ENCODE results near the gene VPS39.

VPS39 gene

GRCh38 chr15:42166225-42166940 lies 41.7 kb downstream of the VPS39 start:
- ChIA-PET POLR2A (no interaction called here), CTCF (no interaction called here)
- DNase-seq (ENCODE audit: extremely low spot score) = no peak
- TF ChIP-seq FOXA1 (IDR thresholded peaks at IDR 0.05) (no peak), ARNT (IDR thresholded peaks at IDR 0.05) (no peak), SP1 (IDR thresholded peaks at IDR 0.05) (no peak), TARDBP (IDR thresholded peaks at IDR 0.05) (no peak), ZNF384 (IDR thresholded peaks at IDR 0.05) (no peak), NFRKB (IDR thresholded peaks at IDR 0.05) (no peak), FOXK2 (IDR thresholded peaks at IDR 0.05) (no peak), CTBP1 (IDR thresholded peaks at IDR 0.05; ENCODE audit: borderline replicate concordance) (no peak), ELF4 (IDR thresholded peaks at IDR 0.05) (no peak), PKNOX1 (IDR thresholded peaks at IDR 0.05) (no peak), FOXM1 (IDR thresholded peaks at IDR 0.05; ENCODE audit: borderline replicate concordance) (no peak), HDGF (IDR thresholded peaks at IDR 0.05; ENCODE audit: borderline replicate concordance) (no peak), LEF1 (IDR thresholded peaks at IDR 0.05; ENCODE audit: borderline replicate concordance) (no peak), SUZ12 (IDR thresholded peaks at IDR 0.05) (no peak), L3MBTL2 (conservative IDR thresholded peaks at IDR 0.05) (no peak), BHLHE40 (IDR thresholded peaks at IDR 0.05; ENCODE audit: borderline replicate concordance) (no peak)

- TF ChIP-seq FOXM1 (IDR thresholded peaks at IDR 0.05; ENCODE audit: borderline replicate concordance) (no peak), L3MBTL2 (conservative IDR thresholded peaks at IDR 0.05) (no peak), PKNOX1 (IDR thresholded peaks at IDR 0.05) (no peak), ELF4 (IDR thresholded peaks at IDR 0.05) (no peak), HDGF (IDR thresholded peaks at IDR 0.05; ENCODE audit: borderline replicate concordance) (no peak), ZNF384 (IDR thresholded peaks at IDR 0.05) (no peak), SP1 (IDR thresholded peaks at IDR 0.05) (no peak), SUZ12 (IDR thresholded peaks at IDR 0.05) (no peak), TARDBP (IDR thresholded peaks at IDR 0.05) (no peak), LEF1 (IDR thresholded peaks at IDR 0.05; ENCODE audit: borderline replicate concordance) (no peak), BHLHE40 (IDR thresholded peaks at IDR 0.05; ENCODE audit: borderline replicate concordance) (no peak), FOXK2 (IDR thresholded peaks at IDR 0.05) (no peak), NFRKB (IDR thresholded peaks at IDR 0.05) (no peak), ARNT (IDR thresholded peaks at IDR 0.05) (no peak), FOXA1 (IDR thresholded peaks at IDR 0.05) (no peak), CTBP1 (IDR thresholded peaks at IDR 0.05; ENCODE audit: borderline replicate concordance) (no peak)
- CTCF ChIA-PET = no interaction called here
- POLR2A ChIA-PET = no interaction called here
Observed at GRCh38 chr15:42165106-42165505, 43.0 kb downstream of the VPS39 start.

GRCh38 chr15:42163947-42164550 lies 44.1 kb downstream of the VPS39 start:
- DNase-seq (ENCODE audit: extremely low spot score) = no peak
- POLR2A ChIA-PET = no interaction called here

More at GRCh38 chr15:42165106-42165505, 43.0 kb downstream of the VPS39 start:
- DNase-seq (ENCODE audit: extremely low spot score) = no peak

GRCh38 chr15:42163291-42163690 lies 44.8 kb downstream of the VPS39 start:
- DNase-seq (ENCODE audit: extremely low spot score) = no peak
- ChIA-PET CTCF (no interaction called here), POLR2A (no interaction called here)
- no peak for TF ChIP-seq PKNOX1 (IDR thresholded peaks at IDR 0.05)
- no peak for TF ChIP-seq SP1 (IDR thresholded peaks at IDR 0.05)
- TF ChIP-seq BHLHE40 (IDR thresholded peaks at IDR 0.05; ENCODE audit: borderline replicate concordance) = no peak
- no peak for TF ChIP-seq ARNT (IDR thresholded peaks at IDR 0.05)
- TF ChIP-seq ZNF384 (IDR thresholded peaks at IDR 0.05) = no peak
- TF ChIP-seq LEF1 (IDR thresholded peaks at IDR 0.05; ENCODE audit: borderline replicate concordance) = no peak
- TF ChIP-seq FOXK2 (IDR thresholded peaks at IDR 0.05) = no peak
- TF ChIP-seq HDGF (IDR thresholded peaks at IDR 0.05; ENCODE audit: borderline replicate concordance) = no peak
- no peak for TF ChIP-seq TARDBP (IDR thresholded peaks at IDR 0.05)
- no peak for TF ChIP-seq L3MBTL2 (conservative IDR thresholded peaks at IDR 0.05)
- no peak for TF ChIP-seq FOXA1 (IDR thresholded peaks at IDR 0.05)
- TF ChIP-seq FOXM1 (IDR thresholded peaks at IDR 0.05; ENCODE audit: borderline replicate concordance) = no peak
- no peak for TF ChIP-seq ELF4 (IDR thresholded peaks at IDR 0.05)

More at GRCh38 chr15:42163947-42164550, 44.1 kb downstream of the VPS39 start:
- CTCF ChIA-PET = no interaction called here
- TF ChIP-seq ZNF384 (IDR thresholded peaks at IDR 0.05) (no peak), PKNOX1 (IDR thresholded peaks at IDR 0.05) (no peak), FOXM1 (IDR thresholded peaks at IDR 0.05; ENCODE audit: borderline replicate concordance) (no peak), SUZ12 (IDR thresholded peaks at IDR 0.05) (no peak), LEF1 (IDR thresholded peaks at IDR 0.05; ENCODE audit: borderline replicate concordance) (no peak), BHLHE40 (IDR thresholded peaks at IDR 0.05; ENCODE audit: borderline replicate concordance) (no peak), FOXK2 (IDR thresholded peaks at IDR 0.05) (no peak), L3MBTL2 (conservative IDR thresholded peaks at IDR 0.05) (no peak), ELF4 (IDR thresholded peaks at IDR 0.05) (no peak), TARDBP (IDR thresholded peaks at IDR 0.05) (no peak), SP1 (IDR thresholded peaks at IDR 0.05) (no peak), FOXA1 (IDR thresholded peaks at IDR 0.05) (no peak), NFRKB (IDR thresholded peaks at IDR 0.05) (no peak), ARNT (IDR thresholded peaks at IDR 0.05) (no peak), CTBP1 (IDR thresholded peaks at IDR 0.05; ENCODE audit: borderline replicate concordance) (no peak), HDGF (IDR thresholded peaks at IDR 0.05; ENCODE audit: borderline replicate concordance) (no peak)

GRCh38 chr15:42160136-42160535 lies 48.0 kb downstream of the VPS39 start:
- TF ChIP-seq FOXM1 (IDR thresholded peaks at IDR 0.05; ENCODE audit: borderline replicate concordance) = no peak
- no peak for TF ChIP-seq TARDBP (IDR thresholded peaks at IDR 0.05)
- no peak for TF ChIP-seq SUZ12 (IDR thresholded peaks at IDR 0.05)
- no peak for TF ChIP-seq BHLHE40 (IDR thresholded peaks at IDR 0.05; ENCODE audit: borderline replicate concordance)
- no peak for TF ChIP-seq NFRKB (IDR thresholded peaks at IDR 0.05)
- TF ChIP-seq FOXK2 (IDR thresholded peaks at IDR 0.05) = no peak
- no peak for TF ChIP-seq CTBP1 (IDR thresholded peaks at IDR 0.05; ENCODE audit: borderline replicate concordance)
- TF ChIP-seq FOXA1 (IDR thresholded peaks at IDR 0.05) = no peak
- TF ChIP-seq ZNF384 (IDR thresholded peaks at IDR 0.05) = no peak
- TF ChIP-seq HDGF (IDR thresholded peaks at IDR 0.05; ENCODE audit: borderline replicate concordance) = no peak
- no peak for TF ChIP-seq SP1 (IDR thresholded peaks at IDR 0.05)
- no peak for TF ChIP-seq L3MBTL2 (conservative IDR thresholded peaks at IDR 0.05)
- ChIA-PET CTCF (no interaction called here), POLR2A (no interaction called here)
- no peak for DNase-seq (ENCODE audit: extremely low spot score)

Measured in HEK293T (cell line).